ENCODE measurements around the gene ARR3. TPM values are rescaled to one million over a fixed set of nuclear protein-coding genes. Genes with fewer than 3 reads are reported as not detected.

The ARR3 gene
- total RNA-seq, 1 donor from 2014 or later: not detected

GRCh38 chrX:70247252-70247651 lies 20.9 kb upstream of the ARR3 start:
- Mint-ChIP-seq H3K4me1 (ENCODE audit: unreplicated experiment) (no peaks in the 10 kb centered on the region), H3K27ac (ENCODE audit: unreplicated experiment) (no peak overlapping the region), H3K36me3 (ENCODE audit: low read depth, unreplicated experiment) (no peaks in the 10 kb centered on the region), H3K27me3 (ENCODE audit: unreplicated experiment) (no peaks in the 10 kb centered on the region), H3K9me3 (ENCODE audit: unreplicated experiment) (no peaks in the 10 kb centered on the region), H3K4me3 (ENCODE audit: unreplicated experiment) (no peak overlapping the region)
- TF ChIP-seq CTCF (IDR thresholded peaks at IDR 0.05; ENCODE audit: unreplicated experiment): no peak
- no peak for DNase-seq (ENCODE audit: low spot score)

DNA sequence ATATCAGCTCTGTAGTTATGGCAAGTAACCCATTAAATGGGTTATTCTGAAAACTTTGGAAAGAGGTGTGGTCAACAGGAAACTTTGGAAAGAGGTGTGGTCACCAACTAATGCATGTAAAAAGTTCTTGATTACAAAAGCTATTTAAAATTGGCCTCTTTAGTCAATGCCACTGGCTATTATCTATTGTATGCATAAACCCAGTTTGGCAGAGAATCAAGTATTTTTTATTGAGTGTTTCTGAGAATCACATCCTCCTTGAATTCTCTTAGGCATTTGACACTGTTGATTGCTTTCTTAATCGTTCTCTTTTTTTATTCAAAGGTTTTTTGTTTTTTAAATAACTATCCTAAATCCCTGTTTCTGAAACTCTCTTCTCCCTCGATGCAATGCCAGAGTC lies 15.6 kb upstream of the ARR3 start:
- H3K36me3 Mint-ChIP-seq (ENCODE audit: low read depth, unreplicated experiment): peaks cover 3% of the 10 kb centered on the region
- H3K27ac Mint-ChIP-seq (ENCODE audit: unreplicated experiment): no peak overlapping the region
- TF ChIP-seq CTCF (IDR thresholded peaks at IDR 0.05; ENCODE audit: unreplicated experiment): no peak
- H3K4me1 Mint-ChIP-seq (ENCODE audit: unreplicated experiment): peaks cover 15% of the 10 kb centered on the region
- H3K9me3 Mint-ChIP-seq (ENCODE audit: unreplicated experiment): no peaks in the 10 kb centered on the region
- peaks cover 1% of the 10 kb centered on the region for H3K27me3 Mint-ChIP-seq (ENCODE audit: unreplicated experiment)
- no peak for DNase-seq (ENCODE audit: low spot score)
- no peak overlapping the region for H3K4me3 Mint-ChIP-seq (ENCODE audit: unreplicated experiment)

DNA sequence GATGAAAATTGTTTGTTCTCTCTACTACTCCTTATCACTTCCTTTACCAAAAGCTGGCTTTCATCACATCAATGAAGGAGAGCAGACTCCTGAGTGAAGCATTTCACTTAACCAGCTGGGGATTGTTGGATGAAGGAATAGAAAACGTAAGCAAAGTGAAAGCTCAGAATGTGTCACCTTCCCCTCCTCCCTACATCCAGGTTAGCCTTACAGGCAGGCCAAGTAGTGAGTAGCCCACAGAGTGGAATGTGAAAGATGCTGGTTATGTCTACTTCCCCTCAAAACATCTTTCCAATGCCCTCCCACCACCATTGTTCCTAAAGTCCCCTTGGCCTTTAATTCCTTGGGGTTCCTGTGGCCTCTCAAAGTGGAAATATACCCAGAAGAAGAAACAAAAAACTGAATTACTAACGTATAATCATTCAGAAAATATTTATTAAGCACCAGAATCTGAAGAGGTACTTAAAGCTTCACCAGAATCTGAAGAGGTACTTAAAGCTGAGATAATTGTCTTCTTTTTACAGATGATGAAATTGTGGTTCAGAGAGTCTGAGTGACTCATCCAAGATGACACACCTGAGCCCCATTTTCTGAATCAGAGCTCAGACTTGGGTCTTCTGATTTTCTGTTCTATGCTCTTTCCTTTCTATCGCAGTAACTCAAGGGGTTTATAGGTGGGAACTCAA lies 14.6 kb upstream of the ARR3 start:
- no peak for DNase-seq (ENCODE audit: low spot score)
- Mint-ChIP-seq H3K4me3 (ENCODE audit: unreplicated experiment) (no peak overlapping the region), H3K27ac (ENCODE audit: unreplicated experiment) (no peak overlapping the region), H3K4me1 (ENCODE audit: unreplicated experiment) (peaks cover 15% of the 10 kb centered on the region), H3K9me3 (ENCODE audit: unreplicated experiment) (no peaks in the 10 kb centered on the region), H3K36me3 (ENCODE audit: low read depth, unreplicated experiment) (peaks cover 3% of the 10 kb centered on the region), H3K27me3 (ENCODE audit: unreplicated experiment) (peaks cover 1% of the 10 kb centered on the region)
- TF ChIP-seq CTCF (IDR thresholded peaks at IDR 0.05; ENCODE audit: unreplicated experiment): no peak

DNA sequence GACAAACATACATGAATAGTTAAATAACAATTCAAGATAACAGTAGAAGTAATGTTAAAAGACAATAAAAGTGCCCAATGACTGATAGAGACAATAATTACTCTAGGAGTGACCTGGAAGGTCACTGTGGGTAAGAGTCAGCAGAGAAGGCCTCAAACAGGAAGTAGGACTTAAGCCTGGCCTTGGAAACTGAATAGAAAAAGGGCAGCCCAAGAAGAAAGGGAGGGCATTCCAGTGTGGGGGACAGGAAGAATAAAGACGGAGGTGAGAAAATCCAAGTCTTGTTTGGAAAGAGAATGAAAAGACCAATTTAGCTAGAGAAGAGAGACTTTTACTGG lies 14.1 kb upstream of the ARR3 start:
- no peak for TF ChIP-seq CTCF (IDR thresholded peaks at IDR 0.05; ENCODE audit: unreplicated experiment)
- Mint-ChIP-seq H3K27ac (ENCODE audit: unreplicated experiment) (no peak overlapping the region), H3K9me3 (ENCODE audit: unreplicated experiment) (no peaks in the 10 kb centered on the region)

DNA sequence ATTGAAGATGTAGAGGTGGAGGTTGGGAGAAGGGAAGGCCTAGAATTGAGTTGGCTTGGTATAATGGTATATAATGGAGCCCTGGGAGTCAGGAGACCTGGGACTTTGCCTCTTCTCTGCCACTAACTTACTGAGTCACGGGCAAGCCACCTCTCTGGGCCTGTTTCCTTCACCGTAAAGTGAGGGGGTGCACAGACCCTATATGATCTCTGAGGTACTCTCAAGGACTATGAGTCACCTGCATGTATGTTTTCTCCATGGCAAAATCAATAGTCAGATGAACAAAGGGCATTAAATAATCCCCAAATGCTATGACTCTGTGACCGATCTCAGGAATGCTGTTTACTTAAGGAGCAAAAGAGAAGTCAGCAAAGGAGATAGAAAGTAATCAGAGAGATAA lies 13.2 kb upstream of the ARR3 start:
- H3K27me3 Mint-ChIP-seq (ENCODE audit: unreplicated experiment): peaks cover 1% of the 10 kb centered on the region
- no peak for TF ChIP-seq CTCF (IDR thresholded peaks at IDR 0.05; ENCODE audit: unreplicated experiment)
- peaks cover 3% of the 10 kb centered on the region for H3K36me3 Mint-ChIP-seq (ENCODE audit: low read depth, unreplicated experiment)
- no peak overlapping the region for H3K4me3 Mint-ChIP-seq (ENCODE audit: unreplicated experiment)
- no peaks in the 10 kb centered on the region for H3K9me3 Mint-ChIP-seq (ENCODE audit: unreplicated experiment)
- peaks cover 15% of the 10 kb centered on the region for H3K4me1 Mint-ChIP-seq (ENCODE audit: unreplicated experiment)
- H3K27ac Mint-ChIP-seq (ENCODE audit: unreplicated experiment): no peak overlapping the region
- DNase-seq (ENCODE audit: low spot score): no peak

More for the DNA sequence above, 14.1 kb upstream of the ARR3 start:
- H3K4me3 Mint-ChIP-seq (ENCODE audit: unreplicated experiment): no peak overlapping the region
- peaks cover 3% of the 10 kb centered on the region for H3K36me3 Mint-ChIP-seq (ENCODE audit: low read depth, unreplicated experiment)
- peaks cover 15% of the 10 kb centered on the region for H3K4me1 Mint-ChIP-seq (ENCODE audit: unreplicated experiment)
- H3K27me3 Mint-ChIP-seq (ENCODE audit: unreplicated experiment): peaks cover 1% of the 10 kb centered on the region
- no peak for DNase-seq (ENCODE audit: low spot score)

Data from endothelial cell (in vitro differentiated cells).